HG02642 (cell line): ENCODE measurements around the gene LINGO1.

ENCODE experiments used
- ATAC-seq: cut with Tn5 transposase; IDR thresholded peaks from one replicate; pipeline ENCODE4 v1.9.1; 2021; ENCODE audit warnings: mild to moderate bottlenecking; ENCODE audit not compliant: unreplicated experiment, poor library complexity

Gene LINGO1

GRCh38 chr15:77658304-77658703 lies 25.6 kb upstream of the LINGO1 start:
- no peak for ATAC-seq

GRCh38 chr15:77657634-77658238 lies 25.0 kb upstream of the LINGO1 start:
- no peak for ATAC-seq

- no peak for ATAC-seq
Measured at GRCh38 chr15:77656294-77656693, 23.6 kb upstream of the LINGO1 start.

GRCh38 chr15:77654975-77655374 lies 22.3 kb upstream of the LINGO1 start:
- no peak for ATAC-seq

- ATAC-seq: no peak
Measured at GRCh38 chr15:77653832-77654480, 21.2 kb upstream of the LINGO1 start.

GRCh38 chr15:77650265-77650664 lies 17.6 kb upstream of the LINGO1 start:
- no peak for ATAC-seq

GRCh38 chr15:77649610-77650009 lies 16.9 kb upstream of the LINGO1 start:
- no peak for ATAC-seq

- no peak for ATAC-seq
Measured at GRCh38 chr15:77649017-77649416, 16.3 kb upstream of the LINGO1 start.

- no peak for ATAC-seq
Measured at GRCh38 chr15:77647961-77648360, 15.2 kb upstream of the LINGO1 start.

- ATAC-seq: no peak
Measured at GRCh38 chr15:77646104-77646694, 13.5 kb upstream of the LINGO1 start.

GRCh38 chr15:77645602-77646001 lies 12.9 kb upstream of the LINGO1 start:
- ATAC-seq: no peak

GRCh38 chr15:77644543-77645247 lies 12.0 kb upstream of the LINGO1 start:
- no peak for ATAC-seq

- ATAC-seq: no peak
Measured at GRCh38 chr15:77643764-77644163, 11.1 kb upstream of the LINGO1 start.

GRCh38 chr15:77642793-77643430 lies 10.2 kb upstream of the LINGO1 start:
- ATAC-seq: no peak

- ATAC-seq: no peak
Measured at GRCh38 chr15:77641999-77642398, 9.3 kb upstream of the LINGO1 start.

- no peak for ATAC-seq
Measured at GRCh38 chr15:77640615-77641014, 7.9 kb upstream of the LINGO1 start.

GRCh38 chr15:77639431-77639830 lies 6.7 kb upstream of the LINGO1 start:
- ATAC-seq: no peak

- no peak for ATAC-seq
Measured at GRCh38 chr15:77637851-77638692, 5.4 kb upstream of the LINGO1 start.

GRCh38 chr15:77636209-77636608 lies 3.5 kb upstream of the LINGO1 start:
- ATAC-seq: no peak
